CD4-positive, alpha-beta T cell treated with Interleukin-17A for 1 hour (primary cell): ENCODE measurements around the gene TGFBR1.
"Not testable (repeated sequence)": the region's sequence is repeated elsewhere in the genome, so short reads cannot be mapped to it uniquely, and the experiment has no call there.

Source experiments
- DNase-seq: peaks from one replicate; pipeline ENCODE4 v3.0.0-alpha.2; 2020

The TGFBR1 gene

GRCh38 chr9:99192786-99193465 lies 88.0 kb downstream of the TGFBR1 start:
- no peak for DNase-seq

- no peak for DNase-seq
Measured at GRCh38 chr9:99193466-99193821, 88.5 kb downstream of the TGFBR1 start.

- DNase-seq = not testable (repeated sequence)
Measured at GRCh38 chr9:99196484-99196883, 91.6 kb downstream of the TGFBR1 start.

- DNase-seq = no peak
Measured at GRCh38 chr9:99197124-99197630, 92.3 kb downstream of the TGFBR1 start.

- DNase-seq = no peak
Measured at GRCh38 chr9:99197987-99198386, 93.1 kb downstream of the TGFBR1 start.

- DNase-seq = no peak
Measured at GRCh38 chr9:99199938-99200539, 95.1 kb downstream of the TGFBR1 start.

- no peak for DNase-seq
Measured at GRCh38 chr9:99201603-99202002, 96.7 kb downstream of the TGFBR1 start.
